HT1080 (cell line): ENCODE results near the gene CELF4. TPM values are rescaled to one million over a fixed set of nuclear protein-coding genes. Genes with fewer than 3 reads are reported as not detected.
"Not testable (repeated sequence)": the region's sequence is repeated elsewhere in the genome, so short reads cannot be mapped to it uniquely, and the experiment has no call there.

ENCODE experiments used
- DNase-seq: peaks from one replicate; pipeline ENCODE4 v3.0.0-alpha.2; 2015; ENCODE audit warnings: low read depth
- total RNA-seq: library from RNA; depleted of rRNA; stranded (reverse); fragments of >200 nt; shearing (Covaris generic); gene quantifications from 2 replicates; pipeline ENCODE4 v1.2.3, GENCODE V29; 2014

The CELF4 gene
- total RNA-seq, 1 experiment from 2014 or later: not detected

GRCh38 chr18:37471637-37472036 lies 94.0 kb downstream of the CELF4 start:
- no peak for DNase-seq

- no peak for DNase-seq
Observed at GRCh38 chr18:37470986-37471385, 94.6 kb downstream of the CELF4 start.

- no peak for DNase-seq
Observed at GRCh38 chr18:37467002-37467662, 98.5 kb downstream of the CELF4 start.

- DNase-seq: no peak
Observed at GRCh38 chr18:37465958-37466357, 99.6 kb downstream of the CELF4 start.

GRCh38 chr18:37464257-37464656 lies 101.3 kb downstream of the CELF4 start:
- no peak for DNase-seq

GRCh38 chr18:37461329-37461728 lies 104.3 kb downstream of the CELF4 start:
- not testable (repeated sequence) for DNase-seq

- no peak for DNase-seq
Observed at GRCh38 chr18:37460604-37461003, 105.0 kb downstream of the CELF4 start.

GRCh38 chr18:37458697-37459096 lies 106.9 kb downstream of the CELF4 start:
- DNase-seq: no peak

- DNase-seq: no peak
Observed at GRCh38 chr18:37457753-37458152, 107.8 kb downstream of the CELF4 start.

GRCh38 chr18:37457341-37457740 lies 108.3 kb downstream of the CELF4 start:
- DNase-seq: no peak

- DNase-seq: no peak
Observed at GRCh38 chr18:37456873-37457272, 108.7 kb downstream of the CELF4 start.

- DNase-seq: no peak
Observed at GRCh38 chr18:37456395-37456794, 109.2 kb downstream of the CELF4 start.

- no peak for DNase-seq
Observed at GRCh38 chr18:37453752-37454151, 111.8 kb downstream of the CELF4 start.

GRCh38 chr18:37452682-37453385 lies 112.8 kb downstream of the CELF4 start:
- no peak for DNase-seq

GRCh38 chr18:37452015-37452414 lies 113.6 kb downstream of the CELF4 start:
- DNase-seq: no peak

GRCh38 chr18:37451239-37451825 lies 114.3 kb downstream of the CELF4 start:
- no peak for DNase-seq

GRCh38 chr18:37450434-37451132 lies 115.0 kb downstream of the CELF4 start:
- no peak for DNase-seq

GRCh38 chr18:37449618-37450017 lies 116.0 kb downstream of the CELF4 start:
- DNase-seq: no peak

- DNase-seq: no peak
Observed at GRCh38 chr18:37448946-37449345, 116.7 kb downstream of the CELF4 start.

GRCh38 chr18:37447962-37448888 lies 117.4 kb downstream of the CELF4 start:
- no peak for DNase-seq

- DNase-seq: no peak
Observed at GRCh38 chr18:37445836-37446235, 119.8 kb downstream of the CELF4 start.
